ENCODE measurements around the gene ATP8B3. TPM values are rescaled to one million over a fixed set of nuclear protein-coding genes. Genes with fewer than 3 reads are reported as not detected.
A peak's percentile ranks its signal among the peaks of the same experiment; 100 is the strongest.

Gene ATP8B3
- total and polyA plus RNA-seq, 9 of the 15 experiments (the other 6 are each of a cell fraction or from before 2014, with no cell fraction given): 1.2 to 12.3 (median 3.8) TPM

DNA sequence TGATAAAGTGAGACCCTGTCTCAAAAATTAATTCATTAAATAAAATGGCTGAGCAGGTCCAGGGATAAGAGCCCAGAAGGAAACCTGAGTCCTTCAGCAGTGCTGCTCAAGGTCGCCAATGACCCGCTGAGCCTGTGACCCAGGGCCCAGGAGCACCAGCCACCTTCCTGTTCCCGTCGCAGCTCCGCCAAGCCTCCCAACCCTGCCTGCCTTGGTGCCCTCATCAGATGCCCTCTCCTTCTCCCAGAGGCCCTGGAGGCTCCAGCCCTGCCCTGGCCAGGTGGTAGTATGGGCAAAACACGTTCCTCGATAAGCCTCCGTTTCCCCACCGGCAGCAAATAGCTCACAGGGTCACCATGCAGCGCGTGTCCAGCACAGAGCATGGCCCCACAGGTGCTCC is 33.6 kb upstream of the ATP8B3 start:
- no peaks in the 10 kb centered on the region for H3K9me1 ChIP-seq (ENCODE audit: control insufficient read depth, insufficient read depth, low read length)
- H3K4me2 ChIP-seq (ENCODE audit: insufficient read depth, low read length): peak overlapping the region; percentile 0; the same call in 1 of the 2 replicates
- H3K4me1 ChIP-seq (replicated peaks in 1 of 2; ENCODE audit: control insufficient read depth in 2 of 2, insufficient read depth in 2 of 2, low read length in 2 of 2): peaks cover 28 to 83% of the 10 kb centered on the region in 2 experiments
- 92% methylated on average over 11 of the region's 11 CpGs for WGBS (ENCODE audit: insufficient coverage, low coverage, missing lambda C conversion rate)
- no TSS peak for BruUV-seq (replicated peaks)
- POLR2A ChIA-PET: interaction anchor here (0.6 to 1.7 kb wide), 5 partner anchors 7 to 1105 kb away, joined by 3 to 9 read pairs (median 4); no protein-coding TSS in a partner anchor
- H3K36me3 ChIP-seq (ENCODE audit: control insufficient read depth, insufficient read depth, low read length): peaks cover 50% of the 10 kb centered on the region
- DNase-seq (ENCODE audit: extremely low read depth in 1 of 4, low spot score in 3 of 4) (no peak), ATAC-seq (no peak), FAIRE-seq (no peak)
- in situ Hi-C loops (cut with MboI): no loop called here
- peaks cover 55% of the 10 kb centered on the region for H4K20me1 ChIP-seq (replicated peaks; ENCODE audit: control insufficient read depth, insufficient read depth, low read length)
- TF ChIP-seq EWSR1 (IDR thresholded peaks at IDR 0.05; ENCODE audit: borderline replicate concordance, low read depth, partially characterized antibody) (no peak), CLOCK (CRISPR knock-in tag; IDR thresholded peaks at IDR 0.05; ENCODE audit: borderline replicate concordance) (no peak), CBX2 (IDR thresholded peaks at IDR 0.05; ENCODE audit: insufficient read depth, low read length, poor library complexity, severe bottlenecking) (no peak), ZBTB17 (CRISPR knock-in tag; IDR thresholded peaks at IDR 0.05) (no peak), RNF2 (IDR thresholded peaks at IDR 0.05) (no peak)
- H3K27ac ChIP-seq (ENCODE audit: extremely low read depth, low read depth, low read length): no peak overlapping the region
- H3K9me3 ChIP-seq (replicated peaks; ENCODE audit: control insufficient read depth, insufficient read depth, low read depth, low read length): no peaks in the 10 kb centered on the region
- no peak overlapping the region for H3K4me3 ChIP-seq
- intact Hi-C loops (cut with micrococcal nuclease): no loop called here
- peak overlapping the region in 1 of 2 experiments; percentile 79; a peak in 2 of 4 replicates for H3K9ac ChIP-seq (ENCODE audit: insufficient read depth in 1 of 2, low read depth in 2 of 2, low read length in 2 of 2)
- no peaks in the 10 kb centered on the region for H3K27me3 ChIP-seq (ENCODE audit: control insufficient read depth in 2 of 2, insufficient read depth in 2 of 2, low read length in 2 of 2)
- CTCF ChIA-PET (ENCODE audit: low intra/inter-chr PET ratio): no interaction called here
- peaks cover 89% of the 10 kb centered on the region for H3K79me2 ChIP-seq (ENCODE audit: control insufficient read depth, insufficient read depth, low read length)
- no peak overlapping the region for H2AFZ ChIP-seq (ENCODE audit: low read depth, low read length)
